HG03442 (cell line): Measurements from ENCODE around the gene SFMBT2.

Experiments used
- ATAC-seq: cut with Tn5 transposase; IDR thresholded peaks from one replicate; pipeline ENCODE4 v1.9.1; 2021; ENCODE audit warnings: mild to moderate bottlenecking, moderate library complexity; ENCODE audit not compliant: unreplicated experiment

The SFMBT2 gene

DNA sequence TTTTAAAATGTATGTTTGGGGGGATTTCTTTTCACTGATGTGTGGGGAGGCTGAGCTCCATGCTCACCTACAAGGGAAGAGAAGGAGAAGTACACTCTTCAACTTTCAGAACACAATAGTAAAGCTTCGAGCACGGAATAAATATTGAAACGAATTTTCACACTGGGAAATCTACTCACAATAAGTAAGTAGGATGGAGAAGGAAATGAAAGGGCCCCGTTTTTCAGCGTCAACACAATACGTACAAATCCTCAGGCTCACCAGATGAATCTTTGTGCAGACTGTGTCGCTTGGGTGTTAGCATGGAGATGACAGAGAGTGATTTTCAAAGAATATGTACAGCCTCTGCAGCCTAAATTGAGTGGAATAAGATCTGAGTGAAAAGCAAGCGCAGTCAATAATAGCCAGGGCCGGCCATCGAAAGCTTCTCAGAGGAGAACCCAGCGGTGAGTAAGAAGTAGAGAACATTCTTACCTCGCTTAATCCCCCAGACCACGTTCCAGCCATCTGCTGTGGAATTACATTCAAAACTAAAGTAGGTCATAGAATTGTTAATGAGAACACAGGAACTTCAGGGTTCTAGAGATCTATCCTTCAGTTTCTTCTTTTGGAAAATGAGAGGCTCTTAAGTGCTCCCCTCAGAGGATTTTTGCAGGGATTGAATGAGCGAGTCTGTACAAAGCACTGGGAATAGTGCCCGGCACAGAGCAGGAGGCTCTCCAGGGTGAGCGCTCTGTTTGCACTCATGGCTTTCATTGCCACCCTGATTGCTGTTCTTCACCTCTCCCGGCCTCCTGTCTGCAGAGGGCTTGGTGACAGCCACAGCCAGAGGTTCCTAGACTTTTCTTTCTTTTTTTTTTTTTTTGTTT, 292.8 kb downstream of the SFMBT2 start:
- ATAC-seq: no peak

DNA sequence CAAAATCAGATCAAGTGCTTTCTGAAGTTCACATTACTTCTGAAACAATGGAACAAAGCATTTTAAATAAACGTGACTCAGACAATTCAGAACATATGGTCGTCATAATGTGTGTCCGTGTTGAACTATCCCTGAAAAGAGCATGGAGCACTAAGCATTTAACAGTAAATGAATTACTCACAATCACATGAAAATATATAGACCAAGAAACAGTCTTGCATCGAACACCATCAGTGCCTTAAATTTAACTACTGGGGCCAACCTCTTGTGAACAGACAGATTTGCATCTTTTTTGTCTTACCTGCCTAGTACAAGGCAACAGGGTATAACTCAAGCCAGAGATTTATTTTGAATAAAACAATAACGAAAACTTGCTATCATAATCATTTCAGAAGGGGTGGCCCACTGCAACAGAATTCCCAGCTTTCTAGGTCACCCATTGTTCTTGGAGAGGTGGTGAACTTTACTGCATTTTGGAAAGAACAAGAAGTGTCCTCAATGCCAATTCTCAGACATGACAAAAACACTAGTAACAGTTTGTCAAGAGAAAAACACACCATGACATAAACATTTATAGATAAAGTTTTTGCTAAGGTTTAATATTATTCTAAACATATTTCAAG, 293.5 kb downstream of the SFMBT2 start:
- no peak for ATAC-seq

DNA sequence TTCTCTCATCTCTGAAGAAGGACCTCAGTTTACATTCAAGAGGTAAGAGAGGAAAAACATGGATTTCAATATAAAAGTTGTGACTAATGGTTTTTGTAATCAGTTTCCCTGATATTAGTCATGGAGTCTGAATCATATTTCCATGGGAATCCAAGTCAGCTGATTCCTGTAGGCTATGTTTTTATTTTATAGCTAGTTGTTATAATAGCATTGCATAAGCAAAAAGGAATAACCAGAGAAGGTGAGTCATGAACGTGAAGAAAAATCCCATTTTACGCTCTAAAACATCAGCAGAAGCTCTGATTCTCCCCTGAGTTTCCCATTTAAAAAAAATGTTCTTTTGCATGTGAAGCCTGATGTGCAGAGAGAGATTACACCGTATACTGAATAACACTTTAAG, 299.3 kb downstream of the SFMBT2 start:
- ATAC-seq: no peak

- no peak for ATAC-seq
Observed at GRCh38 chr10:7111089-7111488, 299.7 kb downstream of the SFMBT2 start.
